K562 (cell line): ENCODE data around the gene ARL6IP4. TPM values are rescaled to one million over a fixed set of nuclear protein-coding genes. Genes with fewer than 3 reads are reported as not detected.

Experiments used
- ATAC-seq: fragments of 200-7000 bp; cut with Tn5 transposase; 3 replicates; pipeline ENCODE4 v1.9.1; 2020; ENCODE audit warnings: moderate library complexity
- BruUV-seq: library from RNA; stranded (reverse); fragments of 400-500 nt; replicated peaks from 2 replicates; lab custom pipeline; 2021; lab: Mats Ljungman, UMichigan
- CTCF ChIA-PET: fragments of 300-600 bp; formaldehyde crosslinking; extraction: SDS; loops from one replicate; lab custom pipeline; 2021; ENCODE audit warnings: low intra/inter-chr PET ratio; lab: Yijun Ruan, JAX
- POLR2A ChIA-PET: fragments of 300-600, 350-650 bp; sonication (Branson Sonifier 250); formaldehyde crosslinking; extraction: SDS; loops from one replicate; lab custom pipeline; 2021; ENCODE audit warnings: antibody characterized with exemption, inconsistent platforms; lab: Yijun Ruan, JAX
- DNase-seq, 4 experiments: peaks; one replicate each; pipeline versions ENCODE4 v3.0.0 to v3.0.0-alpha.2; 2011 to 2018; ENCODE audit warnings: low spot score in 3 of 4, mixed read lengths in 3 of 4; ENCODE audit errors: extremely low read depth in 1 of 4
- FAIRE-seq: peaks from 2 replicates; lab custom pipeline; 2011; peaks lifted over from hg19 to GRCh38; lab: Jason Lieb, UNC
- H2AFZ ChIP-seq: 2 replicates; pipeline ENCODE4 v1.6.0; 2011; ENCODE audit warnings: low read depth, low read length, control low read depth, inconsistent platforms
- H3K27ac ChIP-seq: fragments of 200-600 bp; 3 replicates; pipeline ENCODE4 v1.8.0; 2011; ENCODE audit warnings: low read depth, mild to moderate bottlenecking, control low read depth, inconsistent platforms, low read length, moderate library complexity, mixed read lengths; ENCODE audit errors: extremely low read depth
- H3K27me3 ChIP-seq, 2 experiments: fragments of 300-600 bp in 1 of 2; 2 replicates in 1 of 2; 3 replicates in 1 of 2; pipeline versions ENCODE4 v1.6.0 to v1.8.0; 2011; ENCODE audit warnings: inconsistent platforms in 2 of 2, low read length in 2 of 2, mild to moderate bottlenecking in 1 of 2, mixed read lengths in 1 of 2, moderate library complexity in 1 of 2; ENCODE audit not compliant: control insufficient read depth in 2 of 2, insufficient read depth in 2 of 2
- H3K36me3 ChIP-seq: fragments of 300-600 bp; 3 replicates; pipeline ENCODE4 v1.8.0; 2011; ENCODE audit warnings: mild to moderate bottlenecking, low read length, inconsistent platforms; ENCODE audit not compliant: control insufficient read depth, insufficient read depth
- H3K4me1 ChIP-seq, 2 experiments: fragments of 200-600 bp in 1 of 2; replicated peaks in 1 of 2; 2 replicates in 1 of 2; 3 replicates in 1 of 2; pipeline versions ENCODE4 v1.5.1 to v1.8.0; 2011; ENCODE audit warnings: inconsistent platforms in 2 of 2, low read length in 2 of 2, mild to moderate bottlenecking in 1 of 2, mixed read lengths in 1 of 2, moderate library complexity in 1 of 2; ENCODE audit not compliant: control insufficient read depth in 2 of 2, insufficient read depth in 2 of 2
- H3K4me2 ChIP-seq: 2 replicates; pipeline ENCODE4 v1.6.1; 2011; ENCODE audit warnings: low read length, control low read depth, inconsistent platforms, mixed read lengths; ENCODE audit not compliant: insufficient read depth
- H3K4me3 ChIP-seq: fragments of 200-600 bp; sonication (generic), shearing (Covaris generic); 2 replicates; pipeline ENCODE4 v1.5.1; 2016; ENCODE audit warnings: control low read depth, inconsistent platforms
- H3K79me2 ChIP-seq: fragments of 200-600 bp; 3 replicates; pipeline ENCODE4 v1.8.0; 2011; ENCODE audit warnings: low read length, inconsistent platforms; ENCODE audit not compliant: control insufficient read depth, insufficient read depth
- H3K9ac ChIP-seq, 2 experiments: 2 replicates each; pipeline versions ENCODE4 v1.6.0 to v1.6.1; 2011; ENCODE audit warnings: low read depth in 2 of 2, low read length in 2 of 2, control low read depth in 1 of 2, inconsistent platforms in 1 of 2, mild to moderate bottlenecking in 1 of 2, mixed read lengths in 1 of 2; ENCODE audit not compliant: insufficient read depth in 1 of 2
- H3K9me1 ChIP-seq: one replicate; pipeline ENCODE4 v1.6.0; 2011; ENCODE audit warnings: inconsistent platforms, mild to moderate bottlenecking, low read length, moderate library complexity; ENCODE audit not compliant: control insufficient read depth, insufficient read depth
- H3K9me3 ChIP-seq: replicated peaks from 2 replicates; pipeline ENCODE4 v1.5.1; 2011; ENCODE audit warnings: low read depth, low read length, inconsistent platforms; ENCODE audit not compliant: control insufficient read depth, insufficient read depth
- H4K20me1 ChIP-seq: replicated peaks from 2 replicates; pipeline ENCODE4 v1.6.1; 2011; ENCODE audit warnings: low read length, inconsistent platforms, mixed read lengths; ENCODE audit not compliant: control insufficient read depth, insufficient read depth
- POLR2AphosphoS5 ChIP-seq: IDR thresholded peaks from 2 replicates; pipeline ENCODE4 v1.6.1; 2011; ENCODE audit warnings: mild to moderate bottlenecking, low read depth, low read length, moderate library complexity; ENCODE audit not compliant: control insufficient read depth, insufficient read depth
- TRIM28 ChIP-seq: fragments of 450-650 bp; IDR thresholded peaks from 2 replicates; pipeline ENCODE4 v1.6.1; 2017
- ZBTB1 ChIP-seq: sonication (generic); formaldehyde crosslinking; IDR thresholded peaks from 2 replicates; pipeline ENCODE4 v1.8.1; 2023; ENCODE audit warnings: missing genetic modification reagents, low read depth, mild to moderate bottlenecking, borderline replicate concordance
- WGBS: fragments of 100-300 bp; shearing (Covaris generic); methylation state at CpG from one replicate; pipeline ENCODE4 v1.1.6; 2016; ENCODE audit warnings: low coverage, mixed read lengths; ENCODE audit not compliant: insufficient coverage; ENCODE audit errors: missing lambda C conversion rate; 5-methylcytosine and 5-hydroxymethylcytosine counted together
- in situ Hi-C: fragments of 300-500 bp; cut with MboI; formaldehyde crosslinking; loops from 4 replicates; pipeline ENCODE4 v1.15.0; 2018; ENCODE audit warnings: inconsistent platforms, mixed read lengths
- intact Hi-C: fragments of 100-400 bp; cut with micrococcal nuclease; formaldehyde crosslinking; loops from 2 replicates; pipeline ENCODE4 v1.14.2; 2022
- polyA plus RNA-seq, 8 experiments: library from polyadenylated mRNA; depleted of rRNA in 4 of 8; stranded (reverse) in 5 of 8; unstranded in 3 of 8; fragments of >200 nt; fragmentation: Nextera tagmentation in 2 of 8; fragmentation: Illumina TruSeq in 1 of 8; extraction: Ambion mirVana in 2 of 8; extraction: Trizol in 1 of 8; gene quantifications; 2 replicates each; pipeline versions ENCODE4 v1.2.1 to v1.2.3, GENCODE V29; 2011 to 2014; ENCODE audit warnings: inconsistent platforms in 1 of 8, missing spikeins in 1 of 8
- total RNA-seq, 7 experiments: library from RNA; depleted of rRNA in 6 of 7; stranded (reverse); fragments of >200 nt in 6 of 7; fragmentation: Illumina TruSeq in 2 of 7; extraction: Trizol in 2 of 7; gene quantifications; 2 replicates each; pipeline versions ENCODE4 v1.2.1 to v1.2.3, GENCODE V29; 2011 to 2021; ENCODE audit warnings: low replicate concordance in 1 of 7
- TF ChIP-seq, protein P1 (sequence below): sonication (generic); formaldehyde crosslinking; IDR thresholded peaks from 2 replicates; pipeline ENCODE4 v1.4.0; 2020; ENCODE audit warnings: mild to moderate bottlenecking, missing genetic modification reagents

ARL6IP4 gene
- total and polyA plus RNA-seq, 9 of the 15 experiments (the other 6 are each of a cell fraction or from before 2014, with no cell fraction given): 2.4 to 255 (median 151) TPM

DNA sequence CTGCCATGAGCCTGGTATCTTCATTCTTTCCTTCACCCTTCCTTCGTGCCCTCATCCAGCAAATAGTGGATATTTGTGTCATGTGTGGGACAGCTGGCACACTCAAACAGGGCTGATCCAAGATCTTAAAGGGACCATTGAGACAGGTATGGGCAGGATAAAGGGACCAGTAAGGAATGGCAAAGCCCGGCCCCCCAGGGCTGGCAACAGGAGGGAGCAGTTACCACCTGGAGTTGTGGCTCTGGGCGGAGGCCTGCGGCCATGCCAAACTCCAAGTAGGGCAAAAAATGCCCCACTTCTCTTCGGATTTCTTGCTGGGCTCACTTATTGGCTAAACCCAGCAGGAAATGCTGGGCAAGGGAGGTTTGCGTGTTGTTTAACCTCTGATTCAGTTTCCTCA, 3.3 kb upstream of the ARL6IP4 start:
- Histone ChIP-seq H3K4me3 (no peak overlapping the region), H3K9ac (peak overlapping the region in 1 of 2 experiments; percentile 94; a peak in 1 of 4 replicates), H2AFZ (no peak overlapping the region), H3K9me3 (no peaks in the 10 kb centered on the region), H3K79me2 (peaks cover 54% of the 10 kb centered on the region), H3K4me1 (peaks cover 25 to 63% of the 10 kb centered on the region in 2 experiments), H3K27me3 (no peaks in the 10 kb centered on the region), H3K4me2 (no peak overlapping the region), H3K36me3 (peaks cover 40% of the 10 kb centered on the region; the same call in 2 of the 3 replicates), H3K27ac (no peak overlapping the region), H4K20me1 (no peaks in the 10 kb centered on the region; the same call in 1 of the 2 replicates), H3K9me1 (no peaks in the 10 kb centered on the region)
- no TSS peak for BruUV-seq
- no peak for ATAC-seq
- CTCF ChIA-PET: no interaction called here
- intact Hi-C loops (no loop called here), in situ Hi-C loops (no loop called here)
- no peak for DNase-seq
- TF ChIP-seq POLR2AphosphoS5: peak; percentile 29; the same call in 1 of the 2 replicates
- TF ChIP-seq TRIM28: no peak
- no peak for TF ChIP-seq ZBTB1
- TF ChIP-seq, protein P1, sequence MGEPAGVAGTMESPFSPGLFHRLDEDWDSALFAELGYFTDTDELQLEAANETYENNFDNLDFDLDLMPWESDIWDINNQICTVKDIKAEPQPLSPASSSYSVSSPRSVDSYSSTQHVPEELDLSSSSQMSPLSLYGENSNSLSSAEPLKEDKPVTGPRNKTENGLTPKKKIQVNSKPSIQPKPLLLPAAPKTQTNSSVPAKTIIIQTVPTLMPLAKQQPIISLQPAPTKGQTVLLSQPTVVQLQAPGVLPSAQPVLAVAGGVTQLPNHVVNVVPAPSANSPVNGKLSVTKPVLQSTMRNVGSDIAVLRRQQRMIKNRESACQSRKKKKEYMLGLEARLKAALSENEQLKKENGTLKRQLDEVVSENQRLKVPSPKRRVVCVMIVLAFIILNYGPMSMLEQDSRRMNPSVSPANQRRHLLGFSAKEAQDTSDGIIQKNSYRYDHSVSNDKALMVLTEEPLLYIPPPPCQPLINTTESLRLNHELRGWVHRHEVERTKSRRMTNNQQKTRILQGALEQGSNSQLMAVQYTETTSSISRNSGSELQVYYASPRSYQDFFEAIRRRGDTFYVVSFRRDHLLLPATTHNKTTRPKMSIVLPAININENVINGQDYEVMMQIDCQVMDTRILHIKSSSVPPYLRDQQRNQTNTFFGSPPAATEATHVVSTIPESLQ (CRISPR knock-in tag): no peak
- WGBS: 97% methylated on average over 6 of the region's 6 CpGs
- POLR2A ChIA-PET: interaction anchor here (0.5 to 3.2 kb wide), 5 partner anchors 7 to 65 kb away, joined by 3 to 22 read pairs (median 5); no protein-coding TSS in a partner anchor
- no peak for FAIRE-seq
